NAMALWA (cell line): ENCODE data around the gene TXK.

ENCODE experiments used
- DNase-seq: peaks from one replicate; pipeline ENCODE4 v3.0.0-alpha.2; 2015; ENCODE audit warnings: low spot score

TXK gene

GRCh38 chr4:48021100-48021499 is 113.0 kb downstream of the TXK start:
- no peak for DNase-seq

- no peak for DNase-seq
Measured at GRCh38 chr4:48018112-48018511, 115.9 kb downstream of the TXK start.

- no peak for DNase-seq
Measured at GRCh38 chr4:48017108-48017571, 116.9 kb downstream of the TXK start.
